ENCODE data around the gene TESMIN. TPM values are rescaled to one million over a fixed set of nuclear protein-coding genes. Genes with fewer than 3 reads are reported as not detected.

Gene TESMIN
- total RNA-seq, 6 experiments from 2014 or later: 3.9 to 6.1 (median 5.0) TPM

DNA sequence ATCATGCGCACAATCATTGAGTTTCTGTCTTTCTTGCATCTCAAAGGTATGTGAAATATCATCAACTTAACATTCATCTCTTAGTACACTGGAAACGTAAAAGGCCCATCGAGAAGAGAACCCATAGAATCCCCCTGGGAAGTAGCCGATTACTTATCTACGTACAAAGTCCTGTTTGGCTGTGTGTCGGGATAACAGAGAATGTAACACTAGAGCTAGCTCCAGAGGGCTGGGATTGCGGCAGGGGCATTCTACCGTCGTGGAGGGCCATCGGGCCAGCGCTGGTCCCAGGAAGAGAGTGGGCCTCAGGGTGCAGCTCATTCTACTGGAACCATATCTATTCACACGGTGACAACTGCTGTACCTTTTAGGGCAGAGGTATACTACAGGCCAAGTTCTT, 62.4 kb downstream of the TESMIN start:
- Mint-ChIP-seq H3K4me1 (ENCODE audit: low read depth) (no peaks in the 10 kb centered on the region), H3K4me3 (no peak overlapping the region), H3K36me3 (ENCODE audit: low read depth) (no peaks in the 10 kb centered on the region), H3K27me3 (ENCODE audit: insufficient read depth) (peaks cover 37% of the 10 kb centered on the region), H3K9me3 (no peaks in the 10 kb centered on the region), H3K27ac (no peak overlapping the region)
- DNase-seq: no peak
- TF ChIP-seq, protein P1, sequence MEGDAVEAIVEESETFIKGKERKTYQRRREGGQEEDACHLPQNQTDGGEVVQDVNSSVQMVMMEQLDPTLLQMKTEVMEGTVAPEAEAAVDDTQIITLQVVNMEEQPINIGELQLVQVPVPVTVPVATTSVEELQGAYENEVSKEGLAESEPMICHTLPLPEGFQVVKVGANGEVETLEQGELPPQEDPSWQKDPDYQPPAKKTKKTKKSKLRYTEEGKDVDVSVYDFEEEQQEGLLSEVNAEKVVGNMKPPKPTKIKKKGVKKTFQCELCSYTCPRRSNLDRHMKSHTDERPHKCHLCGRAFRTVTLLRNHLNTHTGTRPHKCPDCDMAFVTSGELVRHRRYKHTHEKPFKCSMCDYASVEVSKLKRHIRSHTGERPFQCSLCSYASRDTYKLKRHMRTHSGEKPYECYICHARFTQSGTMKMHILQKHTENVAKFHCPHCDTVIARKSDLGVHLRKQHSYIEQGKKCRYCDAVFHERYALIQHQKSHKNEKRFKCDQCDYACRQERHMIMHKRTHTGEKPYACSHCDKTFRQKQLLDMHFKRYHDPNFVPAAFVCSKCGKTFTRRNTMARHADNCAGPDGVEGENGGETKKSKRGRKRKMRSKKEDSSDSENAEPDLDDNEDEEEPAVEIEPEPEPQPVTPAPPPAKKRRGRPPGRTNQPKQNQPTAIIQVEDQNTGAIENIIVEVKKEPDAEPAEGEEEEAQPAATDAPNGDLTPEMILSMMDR (IDR thresholded peaks at IDR 0.05): no peak

DNA sequence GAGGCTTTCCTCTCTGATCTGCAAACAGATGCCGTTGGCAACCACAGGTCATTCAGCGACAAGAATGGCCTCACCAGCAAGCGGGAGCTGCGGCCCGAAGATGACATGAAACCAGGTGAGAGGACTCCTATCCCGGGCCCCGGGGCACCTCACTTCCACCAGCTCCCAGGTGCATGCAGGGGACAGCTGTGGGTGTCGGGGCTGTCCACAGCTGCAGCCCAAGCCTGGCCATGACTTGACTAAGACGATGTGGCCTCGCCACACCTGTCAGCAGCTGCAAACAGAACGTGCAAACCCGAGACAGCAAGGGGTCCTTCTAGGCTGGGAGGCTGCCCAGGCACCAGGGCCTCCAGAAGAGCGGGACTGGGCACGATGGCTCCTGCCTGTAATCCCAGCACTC, 63.3 kb downstream of the TESMIN start:
- TF ChIP-seq, protein P1 (IDR thresholded peaks at IDR 0.05): no peak
- Mint-ChIP-seq H3K4me3 (no peak overlapping the region), H3K36me3 (ENCODE audit: low read depth) (no peaks in the 10 kb centered on the region), H3K27me3 (ENCODE audit: insufficient read depth) (peaks cover 35% of the 10 kb centered on the region), H3K4me1 (ENCODE audit: low read depth) (peaks cover 2% of the 10 kb centered on the region; the same call in 1 of the 2 replicates), H3K27ac (no peak overlapping the region), H3K9me3 (no peaks in the 10 kb centered on the region)
- DNase-seq: no peak

DNA sequence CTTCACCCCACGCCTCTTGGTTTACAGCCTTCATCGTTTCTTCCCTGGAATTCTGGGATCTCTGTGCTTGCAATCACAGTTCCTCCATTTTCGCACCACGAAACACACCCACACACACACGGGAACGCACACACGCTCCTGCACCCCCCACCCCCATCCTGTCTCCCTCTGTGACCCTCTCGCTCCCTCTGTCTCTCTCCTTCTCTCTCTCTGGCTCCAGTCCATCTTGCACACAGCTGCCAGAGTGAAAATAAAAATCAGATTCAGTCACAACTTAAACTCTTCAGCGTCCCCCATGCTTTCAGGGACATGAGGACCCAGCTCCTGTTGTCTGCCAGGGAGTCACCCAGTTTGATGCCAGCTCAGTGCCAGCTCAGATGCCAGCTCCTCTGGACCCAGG, 64.0 kb downstream of the TESMIN start:
- no peaks in the 10 kb centered on the region for H3K36me3 Mint-ChIP-seq (ENCODE audit: low read depth)
- H3K9me3 Mint-ChIP-seq: no peaks in the 10 kb centered on the region
- H3K4me3 Mint-ChIP-seq: no peak overlapping the region
- peaks cover 33% of the 10 kb centered on the region for H3K27me3 Mint-ChIP-seq (ENCODE audit: insufficient read depth)
- TF ChIP-seq, protein P1 (IDR thresholded peaks at IDR 0.05): no peak
- peaks cover 9% of the 10 kb centered on the region; the same call in 1 of the 2 replicates for H3K4me1 Mint-ChIP-seq (ENCODE audit: low read depth)
- DNase-seq: no peak
- no peak overlapping the region for H3K27ac Mint-ChIP-seq

DNA sequence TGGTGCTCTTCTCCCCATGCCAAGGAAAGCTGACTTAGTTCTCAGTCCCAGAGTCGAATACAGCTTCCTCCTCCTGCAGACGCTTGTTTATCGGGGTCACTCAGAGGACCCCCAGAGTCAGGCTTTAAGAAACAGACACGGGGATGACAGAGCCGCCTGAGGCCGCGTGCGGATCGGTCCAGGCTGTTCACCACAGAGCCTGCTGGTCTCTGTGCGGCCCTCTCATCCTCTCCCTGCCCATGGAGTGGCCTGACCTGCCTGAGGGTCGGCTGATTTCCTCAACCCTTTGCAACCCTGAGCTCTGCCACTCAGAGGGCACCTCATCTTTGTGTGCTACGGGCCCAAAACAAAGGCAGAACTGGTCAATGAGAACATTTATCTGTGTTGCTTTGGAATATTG, 64.8 kb downstream of the TESMIN start:
- Mint-ChIP-seq H3K9me3 (no peaks in the 10 kb centered on the region), H3K27me3 (ENCODE audit: insufficient read depth) (peaks cover 33% of the 10 kb centered on the region), H3K4me3 (no peak overlapping the region), H3K36me3 (ENCODE audit: low read depth) (no peaks in the 10 kb centered on the region), H3K27ac (no peak overlapping the region), H3K4me1 (ENCODE audit: low read depth) (peaks cover 12% of the 10 kb centered on the region; the same call in 1 of the 2 replicates)
- DNase-seq: no peak
- TF ChIP-seq, protein P1 (IDR thresholded peaks at IDR 0.05): no peak

DNA sequence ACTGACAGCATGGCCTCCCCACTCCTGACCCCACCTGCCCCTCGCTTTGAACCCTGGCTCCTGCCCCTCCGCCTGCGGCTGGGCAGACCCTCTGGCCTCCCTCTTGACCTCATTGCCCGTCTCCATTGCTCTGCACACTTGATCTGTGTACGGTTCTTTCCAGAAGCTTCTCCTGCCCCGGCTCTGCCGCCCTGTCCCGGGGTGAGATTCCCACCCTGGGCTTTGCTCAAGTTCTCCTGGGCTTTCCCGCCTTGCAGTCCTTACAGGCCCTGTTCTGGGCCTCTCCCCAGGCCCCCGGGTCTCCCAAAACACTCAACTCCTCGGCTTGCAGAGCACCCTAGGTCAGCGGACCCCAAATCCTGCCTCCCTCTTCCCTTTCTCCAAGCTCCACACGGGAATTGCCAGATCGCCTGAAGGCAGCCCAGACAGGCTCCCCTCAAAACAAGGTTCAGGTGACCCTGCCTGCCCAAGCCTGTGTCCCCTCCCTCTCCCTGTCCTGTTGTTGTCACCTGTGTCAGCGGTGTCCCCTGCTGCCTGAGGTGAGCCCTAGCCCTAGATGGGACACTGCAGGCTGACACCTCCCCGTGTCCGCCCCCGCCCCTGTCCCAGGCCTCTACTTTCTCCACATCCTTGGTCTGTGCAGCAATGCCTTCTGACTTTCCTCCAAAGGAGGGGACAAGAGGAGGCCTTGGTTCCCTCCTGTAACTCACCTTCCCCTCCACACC, 65.5 kb downstream of the TESMIN start:
- TF ChIP-seq, protein P1 (IDR thresholded peaks at IDR 0.05): no peak
- H3K4me1 Mint-ChIP-seq (ENCODE audit: low read depth): peaks cover 12% of the 10 kb centered on the region; the same call in 1 of the 2 replicates
- no peaks in the 10 kb centered on the region for H3K9me3 Mint-ChIP-seq
- H3K27me3 Mint-ChIP-seq (ENCODE audit: insufficient read depth): peaks cover 35% of the 10 kb centered on the region
- DNase-seq: no peak
- H3K27ac Mint-ChIP-seq: no peak overlapping the region
- H3K36me3 Mint-ChIP-seq (ENCODE audit: low read depth): no peaks in the 10 kb centered on the region
- H3K4me3 Mint-ChIP-seq: no peak overlapping the region; the same call in 1 of the 2 replicates
